BLaER1 (cell line): ENCODE results near the gene LSMEM2.
"Not testable (repeated sequence)": the region's sequence is repeated elsewhere in the genome, so short reads cannot be mapped to it uniquely, and the experiment has no call there.

Experiments used
- H3K27ac ChIP-seq: shearing (Covaris generic); formaldehyde crosslinking; 2 replicates; pipeline ENCODE4 v1.8.1; 2022
- H3K27me3 ChIP-seq: shearing (Covaris generic); formaldehyde crosslinking; 2 replicates; pipeline ENCODE4 v1.8.1; 2022
- H3K36me3 ChIP-seq: shearing (Covaris generic); formaldehyde crosslinking; 2 replicates; pipeline ENCODE4 v1.8.1; 2022
- H3K4me1 ChIP-seq: shearing (Covaris generic); formaldehyde crosslinking; 2 replicates; pipeline ENCODE4 v1.8.1; 2022
- H3K4me2 ChIP-seq: shearing (Covaris generic); formaldehyde crosslinking; 2 replicates; pipeline ENCODE4 v1.8.1; 2022
- H3K4me3 ChIP-seq: shearing (Covaris generic); formaldehyde crosslinking; 2 replicates; pipeline ENCODE4 v1.8.1; 2022
- H3K9ac ChIP-seq: shearing (Covaris generic); formaldehyde crosslinking; 2 replicates; pipeline ENCODE4 v1.8.1; 2022
- H3K9me3 ChIP-seq: shearing (Covaris generic); formaldehyde crosslinking; 2 replicates; pipeline ENCODE4 v1.8.1; 2022
- H4K20me1 ChIP-seq: shearing (Covaris generic); formaldehyde crosslinking; 2 replicates; pipeline ENCODE4 v1.8.1; 2022
- Cebpa-rat ChIP-seq: shearing (Covaris generic); IDR thresholded peaks from 2 replicates; pipeline ENCODE4 v1.8.1; 2022

The LSMEM2 gene

DNA sequence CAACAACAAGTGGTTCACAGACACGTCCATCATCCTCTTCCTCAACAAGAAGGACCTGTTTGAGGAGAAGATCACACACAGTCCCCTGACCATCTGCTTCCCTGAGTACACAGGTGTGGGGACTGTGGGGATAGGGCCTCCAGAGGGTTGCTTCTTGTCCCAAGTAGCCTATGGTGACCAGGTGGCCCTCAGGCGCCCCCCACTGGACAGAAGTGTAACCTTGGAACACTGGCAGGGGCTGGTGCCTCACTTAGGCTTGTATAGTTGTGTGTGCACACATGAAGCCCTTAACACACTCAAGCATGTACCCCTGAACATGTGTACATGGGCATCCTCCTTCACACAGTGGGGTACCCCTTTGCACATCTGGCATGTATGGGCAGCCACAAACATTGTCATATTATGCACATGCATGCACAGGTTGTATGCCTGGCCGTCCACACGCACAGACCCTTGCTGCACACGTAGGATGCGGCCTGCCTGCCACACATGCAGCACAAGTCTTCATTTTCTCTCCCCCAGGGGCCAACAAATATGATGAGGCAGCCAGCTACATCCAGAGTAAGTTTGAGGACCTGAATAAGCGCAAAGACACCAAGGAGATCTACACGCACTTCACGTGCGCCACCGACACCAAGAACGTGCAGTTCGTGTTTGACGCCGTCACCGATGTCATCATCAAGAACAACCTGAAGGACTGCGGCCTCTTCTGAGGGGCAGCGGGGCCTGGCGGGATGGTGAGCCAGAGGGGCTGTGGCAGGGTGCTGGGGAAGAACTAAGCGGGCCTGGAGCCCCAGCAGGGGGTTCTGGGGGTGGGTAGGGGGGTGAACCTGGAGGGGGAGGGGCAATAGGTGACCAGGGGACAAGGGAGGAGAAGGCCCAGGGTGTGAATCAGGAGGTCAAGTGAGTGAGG lies 21.7 kb upstream of the LSMEM2 start:
- Histone ChIP-seq H3K9me3 (no peaks in the 10 kb centered on the region), H3K36me3 (peaks cover 73% of the 10 kb centered on the region), H3K9ac (no peak overlapping the region; the same call in 1 of the 2 replicates), H3K27ac (no peak overlapping the region), H3K27me3 (no peaks in the 10 kb centered on the region), H4K20me1 (peaks cover 66% of the 10 kb centered on the region), H3K4me3 (no peak overlapping the region), H3K4me1 (peaks cover 50% of the 10 kb centered on the region), H3K4me2 (no peak overlapping the region)
- TF ChIP-seq Cebpa-rat: no peak

DNA sequence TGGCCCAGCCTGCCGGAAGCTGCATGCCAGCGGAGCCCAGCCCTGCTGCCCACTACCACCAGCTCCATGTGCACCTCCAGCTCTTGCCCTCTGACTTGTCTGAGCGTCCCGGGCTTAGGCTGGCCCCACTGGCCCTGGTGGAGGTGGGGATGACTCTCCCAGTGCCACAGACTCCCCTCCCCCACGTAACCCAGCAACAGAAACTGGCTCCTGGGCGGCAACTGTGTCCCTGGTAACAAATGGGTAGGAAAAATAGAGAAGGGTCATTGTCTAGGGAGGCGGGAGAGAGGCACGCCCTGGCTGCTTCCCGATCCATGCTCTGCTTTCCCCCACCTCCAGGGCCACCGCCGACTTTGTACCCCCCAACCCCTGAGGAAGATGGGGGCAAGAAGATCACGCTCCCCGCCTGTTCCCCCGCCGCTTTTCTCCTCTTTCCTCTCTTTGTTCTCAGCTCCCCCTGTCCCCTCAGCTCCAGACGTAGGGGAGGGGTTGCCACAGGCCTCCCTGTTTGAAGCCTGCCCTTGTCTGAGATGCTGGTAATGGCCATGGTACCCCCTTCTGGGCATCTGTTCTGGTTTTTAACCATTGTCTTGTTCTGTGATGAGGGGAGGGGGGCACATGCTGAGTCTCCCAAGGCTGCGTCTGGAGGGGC lies 20.7 kb upstream of the LSMEM2 start:
- TF ChIP-seq Cebpa-rat: no peak
- Histone ChIP-seq H3K4me1 (peaks cover 59% of the 10 kb centered on the region), H3K9ac (peak overlapping the region; percentile 31; the same call in 1 of the 2 replicates), H3K27ac (peak overlapping the region; percentile 26; the same call in 1 of the 2 replicates), H3K4me3 (no peak overlapping the region), H4K20me1 (peaks cover 57% of the 10 kb centered on the region), H3K27me3 (no peaks in the 10 kb centered on the region), H3K4me2 (peak overlapping the region; percentile 24; the same call in 1 of the 2 replicates), H3K36me3 (peaks cover 69% of the 10 kb centered on the region), H3K9me3 (no peaks in the 10 kb centered on the region)

DNA sequence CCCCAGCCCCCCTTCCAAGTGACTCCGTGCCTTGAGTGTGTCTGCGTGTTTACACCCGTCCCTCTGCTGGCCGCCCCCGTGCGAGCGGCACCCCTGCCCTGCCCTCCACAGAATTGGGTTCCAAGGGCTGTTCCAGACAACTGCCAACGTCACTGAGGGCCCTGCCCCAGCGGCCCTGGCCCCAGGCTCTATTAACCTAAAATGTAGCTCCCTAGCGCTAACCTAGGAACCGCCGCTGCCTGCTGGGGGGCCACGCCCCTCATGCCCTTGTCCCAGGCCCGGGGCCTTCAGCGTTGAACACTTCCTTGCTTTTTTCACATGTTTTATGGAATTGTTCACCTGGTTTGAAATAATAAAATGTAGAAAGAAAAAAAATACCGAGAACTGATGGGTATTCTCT lies 19.9 kb upstream of the LSMEM2 start:
- Histone ChIP-seq H3K27ac (no peak overlapping the region), H3K27me3 (no peaks in the 10 kb centered on the region), H3K9me3 (no peaks in the 10 kb centered on the region), H4K20me1 (peaks cover 49% of the 10 kb centered on the region), H3K36me3 (peaks cover 61% of the 10 kb centered on the region), H3K4me1 (peaks cover 64% of the 10 kb centered on the region), H3K4me3 (no peak overlapping the region), H3K4me2 (no peak overlapping the region), H3K9ac (peak overlapping the region; percentile 31; the same call in 1 of the 2 replicates)
- no peak for TF ChIP-seq Cebpa-rat

DNA sequence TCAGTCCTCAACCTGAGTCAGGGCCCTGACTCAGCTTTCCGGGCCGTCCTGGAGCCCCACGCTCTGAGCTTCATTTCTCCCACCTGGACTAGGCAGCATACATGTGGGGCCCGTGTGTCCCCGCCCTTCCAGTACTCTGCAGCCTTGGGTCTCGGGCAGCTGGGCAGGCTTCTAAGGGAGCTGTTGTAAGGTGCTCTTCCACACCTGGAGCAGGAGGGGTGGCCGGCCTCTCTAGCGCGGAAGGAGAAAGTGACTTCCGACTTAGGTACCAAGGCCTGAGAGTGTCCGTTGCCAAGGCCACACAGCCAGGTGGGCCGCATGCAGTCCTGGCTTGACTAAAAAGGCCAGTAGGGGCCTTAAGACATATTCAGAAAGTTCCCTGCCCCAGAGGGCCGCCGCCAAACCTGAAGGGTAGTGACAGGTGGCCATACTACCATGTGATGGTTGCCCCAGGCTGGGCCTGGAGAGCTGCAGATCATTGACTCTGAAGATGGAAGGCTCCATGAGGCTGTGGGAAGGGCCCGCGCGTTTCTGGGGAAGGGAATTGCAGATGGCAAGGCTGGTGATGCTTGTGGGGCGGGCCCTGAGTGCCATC lies 19.4 kb upstream of the LSMEM2 start:
- H3K36me3 ChIP-seq: peaks cover 55% of the 10 kb centered on the region
- H3K4me3 ChIP-seq: peak overlapping the region; percentile 75
- H4K20me1 ChIP-seq: peaks cover 43% of the 10 kb centered on the region
- H3K9me3 ChIP-seq: no peaks in the 10 kb centered on the region
- no peaks in the 10 kb centered on the region for H3K27me3 ChIP-seq
- peaks cover 64% of the 10 kb centered on the region for H3K4me1 ChIP-seq
- H3K9ac ChIP-seq: peak overlapping the region; percentile 96
- H3K4me2 ChIP-seq: peak overlapping the region; percentile 99
- H3K27ac ChIP-seq: peak overlapping the region; percentile 97
- TF ChIP-seq Cebpa-rat: no peak

DNA sequence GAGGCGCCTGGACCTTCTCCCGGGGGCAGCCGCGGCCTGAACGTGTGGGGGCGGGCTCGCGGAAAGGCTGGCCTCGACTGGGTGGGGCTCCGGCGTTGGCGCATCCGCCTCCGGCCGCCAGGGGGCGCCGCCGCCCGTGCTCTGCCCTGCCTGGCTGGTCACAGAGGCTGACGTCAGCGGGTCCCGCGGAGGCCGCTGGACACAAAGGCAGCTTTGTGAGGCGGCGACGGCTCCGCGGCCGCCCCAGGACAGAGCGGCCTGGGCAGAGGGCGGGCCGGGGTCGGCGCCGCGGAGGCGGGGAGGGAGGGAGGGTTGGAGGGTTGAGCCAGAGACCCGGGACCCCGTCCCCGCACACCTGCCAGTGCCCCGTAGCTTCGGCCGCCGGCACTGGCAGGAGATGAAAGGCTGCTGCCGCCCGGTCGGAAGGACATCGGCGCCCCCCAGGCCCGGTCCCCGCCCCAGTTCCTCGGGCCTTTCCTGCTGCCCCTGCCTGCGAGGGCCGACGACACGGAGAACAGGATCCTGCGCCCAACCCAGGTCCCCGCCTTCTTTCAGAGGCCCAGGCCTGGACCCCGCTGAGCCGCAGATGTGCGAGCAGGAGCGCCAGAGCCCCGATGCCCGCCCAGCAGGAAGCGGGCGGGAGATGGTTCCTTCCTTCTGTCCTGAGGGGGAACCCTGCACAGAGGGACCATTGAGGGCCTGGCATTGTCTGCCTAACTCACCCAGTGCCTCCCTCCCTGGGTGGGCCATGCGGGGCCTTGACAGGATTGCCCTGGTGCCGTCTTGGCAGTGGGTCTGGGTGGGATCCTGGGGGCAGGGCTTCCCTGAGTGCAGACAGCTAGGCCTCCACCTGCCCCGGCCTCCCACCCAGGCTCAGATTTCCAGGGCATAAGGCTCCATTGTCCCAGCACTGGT lies 18.6 kb upstream of the LSMEM2 start:
- TF ChIP-seq Cebpa-rat: no peak
- H3K4me3 ChIP-seq: peak overlapping the region; percentile 75
- H3K4me1 ChIP-seq: peaks cover 63% of the 10 kb centered on the region

DNA sequence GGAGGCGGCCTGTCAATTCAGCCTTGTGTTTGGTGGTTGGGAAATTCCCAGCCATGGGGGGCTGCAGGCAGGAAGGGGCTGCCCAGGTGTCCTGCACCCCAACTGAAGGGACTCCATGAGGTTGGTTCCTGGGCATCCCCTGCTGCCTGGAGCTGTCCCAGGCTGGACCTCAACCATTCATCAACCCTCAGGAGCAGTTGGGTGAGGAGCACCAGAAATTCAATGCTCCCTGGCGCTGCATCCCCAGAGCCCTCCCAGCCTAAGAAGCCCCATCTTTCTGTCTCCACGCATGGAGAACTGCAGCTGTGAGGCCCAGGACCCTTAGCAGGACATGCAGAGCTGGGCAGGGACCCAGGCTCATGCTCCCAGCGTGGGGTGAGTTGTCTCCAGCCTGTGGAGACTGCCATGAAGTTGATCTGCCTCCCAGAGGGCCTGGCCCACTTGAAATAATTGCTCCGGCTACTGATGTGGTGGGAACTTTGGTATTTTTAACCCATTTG lies 17.9 kb upstream of the LSMEM2 start:
- Histone ChIP-seq H3K9ac (peak overlapping the region; percentile 96), H4K20me1 (peaks cover 30% of the 10 kb centered on the region), H3K9me3 (no peaks in the 10 kb centered on the region), H3K36me3 (peaks cover 41% of the 10 kb centered on the region), H3K4me2 (peak overlapping the region; percentile 99), H3K27ac (peak overlapping the region; percentile 97), H3K4me1 (peaks cover 66% of the 10 kb centered on the region), H3K27me3 (peaks cover 2% of the 10 kb centered on the region), H3K4me3 (peak overlapping the region; percentile 75)
- TF ChIP-seq Cebpa-rat: no peak

More for the DNA sequence above, 18.6 kb upstream of the LSMEM2 start:
- Histone ChIP-seq H3K4me2 (peak overlapping the region; percentile 99), H4K20me1 (peaks cover 36% of the 10 kb centered on the region), H3K9ac (peak overlapping the region; percentile 96), H3K27ac (peak overlapping the region; percentile 97), H3K9me3 (no peaks in the 10 kb centered on the region), H3K27me3 (no peaks in the 10 kb centered on the region), H3K36me3 (peaks cover 48% of the 10 kb centered on the region)

DNA sequence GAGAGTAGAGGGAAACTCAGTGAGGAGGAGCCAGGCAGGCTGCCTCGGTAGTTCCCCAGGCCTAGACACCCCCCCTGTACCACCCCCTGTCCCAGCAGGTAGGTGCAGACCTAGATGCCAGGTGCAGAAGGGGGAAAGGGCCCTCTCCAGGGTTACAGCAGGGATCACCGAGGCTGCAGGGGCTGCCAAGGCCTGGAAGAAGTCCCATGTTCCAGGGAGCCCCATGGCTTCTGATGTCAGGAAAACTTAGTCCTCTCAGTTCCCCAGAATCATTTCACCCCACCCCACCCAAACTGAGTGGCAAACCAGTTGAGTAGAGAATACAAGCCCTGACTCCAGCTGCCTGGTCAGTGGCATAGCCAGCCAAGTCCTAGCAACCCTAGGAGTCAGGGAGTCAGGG lies 17.4 kb upstream of the LSMEM2 start:
- peak overlapping the region; percentile 99 for H3K4me2 ChIP-seq
- no peak for TF ChIP-seq Cebpa-rat
- peaks cover 26% of the 10 kb centered on the region for H4K20me1 ChIP-seq
- peaks cover 36% of the 10 kb centered on the region for H3K36me3 ChIP-seq
- H3K4me1 ChIP-seq: peaks cover 68% of the 10 kb centered on the region
- H3K27me3 ChIP-seq: peaks cover 7% of the 10 kb centered on the region
- peak overlapping the region; percentile 96 for H3K9ac ChIP-seq
- peak overlapping the region; percentile 97 for H3K27ac ChIP-seq
- peak overlapping the region; percentile 75 for H3K4me3 ChIP-seq
- no peaks in the 10 kb centered on the region for H3K9me3 ChIP-seq

DNA sequence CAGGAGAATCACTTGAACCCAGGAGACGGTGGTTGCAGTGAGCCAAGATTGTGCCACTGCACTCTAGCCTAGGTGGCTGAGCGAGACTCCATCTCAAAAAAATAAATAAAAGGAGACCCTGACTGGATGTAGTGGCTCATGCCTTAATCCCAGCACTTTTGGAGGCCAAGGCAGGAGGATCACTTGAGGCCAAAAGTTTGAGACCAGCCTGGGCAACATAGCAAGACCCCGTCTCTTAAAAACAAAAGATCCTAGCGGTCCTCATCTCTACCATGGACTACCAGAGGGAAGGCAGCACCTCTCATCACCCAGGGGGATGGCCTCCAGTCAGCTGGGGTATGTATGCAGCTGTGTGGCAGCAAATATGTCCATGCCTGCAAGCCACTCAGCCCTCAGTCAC lies 16.7 kb upstream of the LSMEM2 start:
- H3K4me3 ChIP-seq, H3K9me3 ChIP-seq: not testable (repeated sequence)
- Histone ChIP-seq H3K4me1 (peaks cover 75% of the 10 kb centered on the region), H3K27ac (peak overlapping the region; percentile 97; the same call in 1 of the 2 replicates), H3K27me3 (peaks cover 14% of the 10 kb centered on the region), H3K36me3 (peaks cover 29% of the 10 kb centered on the region), H3K9ac (peak overlapping the region; percentile 96; the same call in 1 of the 2 replicates), H4K20me1 (peaks cover 19% of the 10 kb centered on the region; the same call in 1 of the 2 replicates), H3K4me2 (peak overlapping the region; percentile 99)
